Duodenal mucosa (tissue), 2 donors: ENCODE results near the gene RNF181.
"Not testable (repeated sequence)": the region's sequence is repeated elsewhere in the genome, so short reads cannot be mapped to it uniquely, and the experiment has no call there.

Source experiments
- H3K27ac ChIP-seq: one replicate; pipeline ENCODE4 v1.7.0; 2013; ENCODE audit warnings: low read depth, low read length
- H3K27me3 ChIP-seq, 2 donors: one replicate each; pipeline ENCODE4 v1.7.0; 2013; ENCODE audit warnings: low read length in 2 of 2, control low read depth in 1 of 2; ENCODE audit not compliant: insufficient read depth in 2 of 2, control insufficient read depth in 1 of 2
- H3K36me3 ChIP-seq, 2 donors: one replicate each; pipeline ENCODE4 v1.7.0; 2013; ENCODE audit warnings: low read length in 2 of 2, control low read depth in 1 of 2; ENCODE audit not compliant: insufficient read depth in 2 of 2, control insufficient read depth in 1 of 2
- H3K4me1 ChIP-seq, 2 donors: one replicate each; pipeline ENCODE4 v1.7.0; 2013; ENCODE audit warnings: low read length in 2 of 2, control low read depth in 1 of 2; ENCODE audit not compliant: insufficient read depth in 2 of 2, control insufficient read depth in 1 of 2
- H3K4me3 ChIP-seq, 2 donors: one replicate each; pipeline ENCODE4 v1.7.0; 2013; ENCODE audit warnings: low read length in 2 of 2, low read depth in 1 of 2
- H3K9ac ChIP-seq, 2 donors: one replicate each; pipeline ENCODE4 v1.7.0; 2013; ENCODE audit warnings: low read length in 2 of 2, low read depth in 1 of 2
- H3K9me3 ChIP-seq, 2 donors: one replicate each; pipeline ENCODE4 v1.7.0; 2013; ENCODE audit warnings: low read length in 2 of 2, control low read depth in 1 of 2; ENCODE audit not compliant: control insufficient read depth in 1 of 2

RNF181 gene

GRCh38 chr2:85602476-85603234 is 7.1 kb downstream of the RNF181 start, which contains the start of gene TMEM150A:
Gene TMEM150A, minus strand, starts transcription at chr2:85602698. Its CDS starts 750 bp downstream, at chr2:85601948.
- Histone ChIP-seq H3K27me3 (no peaks in the 10 kb centered on the region), H3K36me3 (peaks cover 10 to 34% of the 10 kb centered on the region in 2 donors), H3K4me1 (peaks cover 24 to 25% of the 10 kb centered on the region in 2 donors), H3K9ac (peak within 1 kb of the TSS; percentile 66 to 78), H3K4me3 (peak within 1 kb of the TSS; percentile 88 to 92), H3K27ac (peak within 1 kb of the TSS; percentile 63), H3K9me3 (no peaks in the 10 kb centered on the region)

GRCh38 chr2:85604133-85604444 is 8.5 kb downstream of the RNF181 start:
- H3K9me3 ChIP-seq, H3K27ac ChIP-seq, H3K4me3 ChIP-seq, H3K27me3 ChIP-seq: not testable (repeated sequence)
- peak overlapping the region in 1 of 2 donors; percentile 2 for H3K9ac ChIP-seq
- peaks cover 18 to 24% of the 10 kb centered on the region in 2 donors for H3K4me1 ChIP-seq
- peaks cover 21 to 38% of the 10 kb centered on the region in 2 donors for H3K36me3 ChIP-seq

- no peak overlapping the region for H3K9ac ChIP-seq
- no peaks in the 10 kb centered on the region for H3K9me3 ChIP-seq
- H3K27ac ChIP-seq = no peak overlapping the region
- H3K4me3 ChIP-seq = no peak overlapping the region
- H3K4me1 ChIP-seq = peaks cover 18 to 24% of the 10 kb centered on the region in 2 donors
- H3K27me3 ChIP-seq = no peaks in the 10 kb centered on the region
- H3K36me3 ChIP-seq = peaks cover 23 to 34% of the 10 kb centered on the region in 2 donors
Observed at GRCh38 chr2:85604568-85605339, 9.2 kb downstream of the RNF181 start.

GRCh38 chr2:85605406-85606115 is 10.0 kb downstream of the RNF181 start:
- H3K9ac ChIP-seq = no peak overlapping the region
- no peak overlapping the region for H3K4me3 ChIP-seq
- H3K27me3 ChIP-seq = no peaks in the 10 kb centered on the region
- H3K27ac ChIP-seq = no peak overlapping the region
- H3K36me3 ChIP-seq = peaks cover 23 to 35% of the 10 kb centered on the region in 2 donors
- H3K9me3 ChIP-seq = no peaks in the 10 kb centered on the region
- peaks cover 23 to 29% of the 10 kb centered on the region in 2 donors for H3K4me1 ChIP-seq

GRCh38 chr2:85606116-85606455 is 10.5 kb downstream of the RNF181 start:
- Histone ChIP-seq H3K9ac (no peak overlapping the region), H3K4me1 (peaks cover 22 to 32% of the 10 kb centered on the region in 2 donors), H3K4me3 (no peak overlapping the region), H3K36me3 (peaks cover 23 to 35% of the 10 kb centered on the region in 2 donors), H3K9me3 (no peaks in the 10 kb centered on the region), H3K27ac (no peak overlapping the region), H3K27me3 (no peaks in the 10 kb centered on the region)

GRCh38 chr2:85607268-85608215 is 12.0 kb downstream of the RNF181 start:
- Histone ChIP-seq H3K4me1 (peaks cover 13 to 25% of the 10 kb centered on the region in 2 donors), H3K27ac (no peak overlapping the region)

GRCh38 chr2:85611217-85611704 is 15.7 kb downstream of the RNF181 start:
- Histone ChIP-seq H3K9ac (peak overlapping the region; percentile 65 to 86), H3K27me3 (no peaks in the 10 kb centered on the region), H3K27ac (peak overlapping the region; percentile 64), H3K9me3 (no peaks in the 10 kb centered on the region), H3K4me1 (peaks cover 5 to 11% of the 10 kb centered on the region in 2 donors), H3K4me3 (peak overlapping the region; percentile 84 to 93), H3K36me3 (peaks cover 22 to 28% of the 10 kb centered on the region in 2 donors)

More at GRCh38 chr2:85607268-85608215, 12.0 kb downstream of the RNF181 start:
- Histone ChIP-seq H3K27me3 (no peaks in the 10 kb centered on the region), H3K9me3 (no peaks in the 10 kb centered on the region), H3K4me3 (no peak overlapping the region), H3K36me3 (peaks cover 23 to 35% of the 10 kb centered on the region in 2 donors), H3K9ac (no peak overlapping the region)

- no peaks in the 10 kb centered on the region for H3K9me3 ChIP-seq
- peaks cover 20 to 28% of the 10 kb centered on the region in 2 donors for H3K36me3 ChIP-seq
- H3K4me3 ChIP-seq = peak within 1 kb of the TSS; percentile 84 to 93
- H3K4me1 ChIP-seq = peaks cover 5 to 14% of the 10 kb centered on the region in 2 donors
- no peaks in the 10 kb centered on the region for H3K27me3 ChIP-seq
- H3K9ac ChIP-seq = peak within 1 kb of the TSS; percentile 65 to 86
- H3K27ac ChIP-seq = peak within 1 kb of the TSS; percentile 64
Observed at GRCh38 chr2:85611705-85612587, 16.4 kb downstream of the RNF181 start, which contains the start of gene C2orf68. Gene C2orf68, minus strand, starts transcription at chr2:85612066. Its CDS starts 82 bp downstream, at chr2:85611984.
